DND-41 (cell line): ENCODE measurements around the gene GALNT6.

Experiments
- ATAC-seq: fragments of 200-7000 bp; cut with Tn5 transposase; 3 replicates; pipeline ENCODE4 v1.9.1; 2021; ENCODE audit warnings: low read depth; ENCODE audit not compliant: insufficient read depth
- DNase-seq: peaks from one replicate; pipeline ENCODE4 v3.0.0-alpha.2; 2020
- H2AFZ ChIP-seq: 2 replicates; pipeline ENCODE4 v1.6.0; 2012; ENCODE audit warnings: low read depth, low read length
- H3K27ac ChIP-seq: 2 replicates; pipeline ENCODE4 v1.5.1; 2012; ENCODE audit warnings: low read length, inconsistent platforms
- H3K27me3 ChIP-seq: fragments of 200-600 bp; sonication (generic); 2 replicates; pipeline ENCODE4 v1.6.0; 2012; ENCODE audit warnings: low read length, mild to moderate bottlenecking, inconsistent platforms; ENCODE audit not compliant: insufficient read depth, poor library complexity
- H3K36me3 ChIP-seq: 2 replicates; pipeline ENCODE4 v1.5.1; 2012; ENCODE audit warnings: low read length, inconsistent platforms; ENCODE audit not compliant: insufficient read depth
- H3K4me1 ChIP-seq: 2 replicates; pipeline ENCODE4 v1.5.1; 2012; ENCODE audit warnings: mild to moderate bottlenecking, low read length; ENCODE audit not compliant: insufficient read depth
- H3K4me2 ChIP-seq: 2 replicates; pipeline ENCODE4 v1.6.0; 2012; ENCODE audit warnings: mild to moderate bottlenecking, moderate library complexity, low read length, inconsistent platforms; ENCODE audit not compliant: insufficient read depth
- H3K4me3 ChIP-seq, 2 experiments: fragments of 200-600 bp in 1 of 2; shearing (Covaris generic) in 1 of 2; 2 replicates each; pipeline ENCODE4 v1.5.1; 2012 to 2016; ENCODE audit warnings: inconsistent platforms in 2 of 2, low read length in 2 of 2, mild to moderate bottlenecking in 2 of 2, low read depth in 1 of 2, moderate library complexity in 1 of 2
- H3K79me2 ChIP-seq: 2 replicates; pipeline ENCODE4 v1.6.0; 2012; ENCODE audit warnings: low read length, inconsistent platforms; ENCODE audit not compliant: insufficient read depth
- H3K9ac ChIP-seq: 2 replicates; pipeline ENCODE4 v1.6.0; 2012; ENCODE audit warnings: low read depth, mild to moderate bottlenecking, inconsistent platforms, low read length, moderate library complexity
- H3K9me3 ChIP-seq: 2 replicates; pipeline ENCODE4 v1.5.1; 2012; ENCODE audit warnings: low read length, moderate library complexity, mild to moderate bottlenecking, inconsistent platforms; ENCODE audit not compliant: insufficient read depth, severe bottlenecking
- H4K20me1 ChIP-seq: 2 replicates; pipeline ENCODE4 v1.6.0; 2012; ENCODE audit warnings: low read length; ENCODE audit not compliant: insufficient read depth
- EZH2 ChIP-seq: IDR thresholded peaks from 3 replicates; pipeline ENCODE4 v1.6.1; 2012; ENCODE audit warnings: borderline replicate concordance, low read depth, mild to moderate bottlenecking, moderate library complexity, low read length, inconsistent platforms; ENCODE audit not compliant: severe bottlenecking
- TF ChIP-seq, protein P1 (sequence below): IDR thresholded peaks from 2 replicates; pipeline ENCODE4 v1.5.1; 2012; ENCODE audit warnings: borderline replicate concordance, low read length, moderate library complexity, mild to moderate bottlenecking; ENCODE audit not compliant: poor library complexity, severe bottlenecking; ENCODE audit errors: extremely low read depth

GALNT6 gene

GRCh38 chr12:51346581-51346980 lies 44.6 kb downstream of the GALNT6 start, which contains the start of gene CELA1:
Gene CELA1, minus strand, starts transcription at chr12:51346679. Its CDS starts 41 bp downstream, at chr12:51346638.
- TF ChIP-seq EZH2 = no peak
- TF ChIP-seq, protein P1, sequence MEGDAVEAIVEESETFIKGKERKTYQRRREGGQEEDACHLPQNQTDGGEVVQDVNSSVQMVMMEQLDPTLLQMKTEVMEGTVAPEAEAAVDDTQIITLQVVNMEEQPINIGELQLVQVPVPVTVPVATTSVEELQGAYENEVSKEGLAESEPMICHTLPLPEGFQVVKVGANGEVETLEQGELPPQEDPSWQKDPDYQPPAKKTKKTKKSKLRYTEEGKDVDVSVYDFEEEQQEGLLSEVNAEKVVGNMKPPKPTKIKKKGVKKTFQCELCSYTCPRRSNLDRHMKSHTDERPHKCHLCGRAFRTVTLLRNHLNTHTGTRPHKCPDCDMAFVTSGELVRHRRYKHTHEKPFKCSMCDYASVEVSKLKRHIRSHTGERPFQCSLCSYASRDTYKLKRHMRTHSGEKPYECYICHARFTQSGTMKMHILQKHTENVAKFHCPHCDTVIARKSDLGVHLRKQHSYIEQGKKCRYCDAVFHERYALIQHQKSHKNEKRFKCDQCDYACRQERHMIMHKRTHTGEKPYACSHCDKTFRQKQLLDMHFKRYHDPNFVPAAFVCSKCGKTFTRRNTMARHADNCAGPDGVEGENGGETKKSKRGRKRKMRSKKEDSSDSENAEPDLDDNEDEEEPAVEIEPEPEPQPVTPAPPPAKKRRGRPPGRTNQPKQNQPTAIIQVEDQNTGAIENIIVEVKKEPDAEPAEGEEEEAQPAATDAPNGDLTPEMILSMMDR = no peak
- no peak within 1 kb of the TSS for H3K27ac ChIP-seq
- no peaks in the 10 kb centered on the region for H3K36me3 ChIP-seq
- no peak within 1 kb of the TSS for H3K4me3 ChIP-seq
- no peak within 1 kb of the TSS for H3K4me2 ChIP-seq
- no peaks in the 10 kb centered on the region for H4K20me1 ChIP-seq
- H3K27me3 ChIP-seq = no peaks in the 10 kb centered on the region
- no peaks in the 10 kb centered on the region for H3K79me2 ChIP-seq
- DNase-seq (no peak), ATAC-seq (no peak)
- no peak within 1 kb of the TSS for H3K9ac ChIP-seq
- H3K9me3 ChIP-seq = no peaks in the 10 kb centered on the region
- no peak within 1 kb of the TSS for H2AFZ ChIP-seq
- H3K4me1 ChIP-seq = peaks cover 3% of the 10 kb centered on the region; the same call in 1 of the 2 replicates

- Histone ChIP-seq H2AFZ (no peak overlapping the region), H3K9ac (no peak overlapping the region), H3K79me2 (no peaks in the 10 kb centered on the region), H3K36me3 (no peaks in the 10 kb centered on the region), H3K27me3 (no peaks in the 10 kb centered on the region), H3K4me2 (no peak overlapping the region), H3K27ac (no peak overlapping the region), H4K20me1 (no peaks in the 10 kb centered on the region), H3K4me1 (peaks cover 10% of the 10 kb centered on the region), H3K4me3 (no peak overlapping the region), H3K9me3 (no peaks in the 10 kb centered on the region)
- no peak for TF ChIP-seq EZH2
- TF ChIP-seq, protein P1 = no peak
- DNase-seq = no peak
- ATAC-seq = no peak
Measured at GRCh38 chr12:51345681-51346080, 45.5 kb downstream of the GALNT6 start.

- no peaks in the 10 kb centered on the region for H3K27me3 ChIP-seq
- no peak overlapping the region for H3K27ac ChIP-seq
- DNase-seq = no peak
- no peak overlapping the region for H3K4me2 ChIP-seq
- ATAC-seq = no peak
- no peaks in the 10 kb centered on the region for H4K20me1 ChIP-seq
- no peak for TF ChIP-seq EZH2
- TF ChIP-seq, protein P1 = no peak
- no peak overlapping the region for H3K9ac ChIP-seq
- H3K79me2 ChIP-seq = no peaks in the 10 kb centered on the region
- no peaks in the 10 kb centered on the region for H3K9me3 ChIP-seq
- no peak overlapping the region for H3K4me3 ChIP-seq
- H3K4me1 ChIP-seq = peaks cover 10% of the 10 kb centered on the region
- no peaks in the 10 kb centered on the region for H3K36me3 ChIP-seq
- no peak overlapping the region for H2AFZ ChIP-seq
Measured at GRCh38 chr12:51343201-51343600, 48.0 kb downstream of the GALNT6 start.

GRCh38 chr12:51342416-51342815 lies 48.8 kb downstream of the GALNT6 start:
- H3K27ac ChIP-seq = no peak overlapping the region
- H3K79me2 ChIP-seq = no peaks in the 10 kb centered on the region
- TF ChIP-seq, protein P1 = no peak
- no peak overlapping the region for H3K9ac ChIP-seq
- ATAC-seq = no peak
- H3K36me3 ChIP-seq = no peaks in the 10 kb centered on the region
- no peaks in the 10 kb centered on the region for H4K20me1 ChIP-seq
- no peaks in the 10 kb centered on the region for H3K27me3 ChIP-seq
- DNase-seq = no peak
- no peak overlapping the region for H3K4me2 ChIP-seq
- no peak overlapping the region for H2AFZ ChIP-seq
- H3K4me1 ChIP-seq = peaks cover 10% of the 10 kb centered on the region
- no peaks in the 10 kb centered on the region for H3K9me3 ChIP-seq
- no peak overlapping the region for H3K4me3 ChIP-seq
